CD4-positive, alpha-beta T cell treated with Interleukin-17A for 1 hour (primary cell): ENCODE data around the gene TMEM175.
A peak's percentile ranks its signal among the peaks of the same experiment; 100 is the strongest.
"Not testable (repeated sequence)": the region's sequence is repeated elsewhere in the genome, so short reads cannot be mapped to it uniquely, and the experiment has no call there.

Experiments
- DNase-seq: peaks from one replicate; pipeline ENCODE4 v3.0.0-alpha.2; 2020

The TMEM175 gene

DNA sequence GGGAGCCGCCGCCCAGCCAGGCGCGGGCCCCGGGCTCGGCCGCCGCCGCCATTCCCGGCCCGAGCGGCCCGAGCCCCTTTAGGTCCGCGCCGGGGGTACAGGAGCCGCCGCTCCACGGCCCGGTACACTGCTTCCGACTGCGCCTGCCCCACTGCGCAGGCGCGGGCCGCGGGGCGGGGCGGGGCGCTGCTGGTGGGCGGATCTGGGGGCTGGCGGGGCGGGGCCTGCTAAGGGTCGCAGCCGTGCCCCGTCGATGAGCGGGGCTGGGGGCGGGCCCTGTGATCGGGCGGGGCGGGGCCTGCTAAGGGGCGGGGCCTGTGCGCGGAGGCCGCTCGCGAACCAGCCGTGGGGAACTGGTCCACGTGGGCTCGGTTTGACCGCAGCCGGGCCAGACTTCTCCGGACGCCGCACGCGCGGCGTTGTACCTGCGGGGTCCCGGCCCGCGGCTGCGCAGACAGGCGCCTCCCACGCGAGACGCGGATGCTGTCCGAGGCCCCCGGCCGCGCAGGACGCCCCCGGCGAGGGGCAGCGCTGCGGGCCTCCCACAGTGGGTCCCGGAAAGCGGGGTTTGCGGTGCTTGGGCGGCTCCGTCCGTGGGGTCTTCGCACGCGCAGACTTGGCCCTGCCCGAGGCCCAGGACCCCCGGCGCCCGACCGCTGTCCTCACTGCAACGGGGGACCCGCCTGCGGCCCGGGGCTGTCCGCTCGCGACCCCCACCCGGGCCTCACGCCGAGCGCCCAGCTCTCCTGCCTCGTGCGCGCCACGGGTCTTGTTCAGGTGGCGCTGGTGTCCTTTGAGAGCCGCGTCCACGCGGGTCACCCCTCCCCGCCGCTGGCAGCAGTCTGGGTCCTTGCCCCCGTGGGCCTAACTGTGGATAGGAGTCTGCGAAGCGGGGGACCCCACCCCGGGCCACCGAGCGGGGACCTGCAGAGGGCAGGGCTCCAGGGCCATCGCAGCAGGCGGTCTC lies 41.5 kb downstream of the TMEM175 start, which contains the start of gene DGKQ:
DGKQ (minus strand) TSS at position 139 of the 967 bp plus-strand sequence; CDS start at position 52, 87 bp downstream.
- DNase-seq, result peak; percentile 93

DNA sequence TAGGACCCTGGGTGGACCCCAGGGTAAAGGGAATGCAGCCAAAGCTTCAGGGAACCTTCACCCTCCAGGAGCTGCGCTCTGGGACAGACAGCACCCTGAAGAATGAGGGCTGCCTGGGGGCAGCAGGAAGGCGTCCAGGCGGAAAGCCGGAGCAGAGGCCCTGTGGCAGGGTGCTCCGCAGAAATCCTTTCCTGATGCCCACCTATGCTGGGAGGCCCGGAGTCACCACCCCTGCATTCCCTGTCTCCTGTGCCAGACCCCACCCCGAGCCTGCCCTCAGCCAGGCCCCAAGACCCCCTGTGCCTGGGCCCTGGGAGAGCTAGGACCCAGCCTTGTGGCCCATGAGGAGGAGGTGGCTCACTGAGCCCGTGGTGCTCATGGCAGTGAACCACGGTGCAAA lies 42.4 kb downstream of the TMEM175 start:
- DNase-seq, result no peak

DNA sequence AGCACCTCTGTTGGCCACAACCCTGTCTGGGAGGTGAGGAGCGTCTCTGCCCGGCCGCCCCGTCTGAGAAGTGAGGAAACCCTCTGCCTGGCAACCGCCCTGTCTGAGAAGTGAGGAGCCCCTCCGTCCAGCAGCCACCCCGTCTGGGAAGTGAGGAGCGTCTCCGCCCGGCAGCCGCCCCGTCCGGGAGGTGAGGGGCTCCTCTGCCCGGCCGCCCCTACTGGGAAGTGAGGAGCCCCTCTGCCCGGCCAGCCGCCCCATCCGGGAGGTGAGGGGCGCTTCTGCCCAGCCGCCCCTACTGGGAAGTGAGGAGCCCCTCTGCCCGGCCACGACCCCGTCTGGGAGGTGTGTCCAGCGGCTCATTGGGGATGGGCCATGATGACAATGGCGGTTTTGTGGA lies 43.8 kb downstream of the TMEM175 start:
- DNase-seq, result not testable (repeated sequence)

DNA sequence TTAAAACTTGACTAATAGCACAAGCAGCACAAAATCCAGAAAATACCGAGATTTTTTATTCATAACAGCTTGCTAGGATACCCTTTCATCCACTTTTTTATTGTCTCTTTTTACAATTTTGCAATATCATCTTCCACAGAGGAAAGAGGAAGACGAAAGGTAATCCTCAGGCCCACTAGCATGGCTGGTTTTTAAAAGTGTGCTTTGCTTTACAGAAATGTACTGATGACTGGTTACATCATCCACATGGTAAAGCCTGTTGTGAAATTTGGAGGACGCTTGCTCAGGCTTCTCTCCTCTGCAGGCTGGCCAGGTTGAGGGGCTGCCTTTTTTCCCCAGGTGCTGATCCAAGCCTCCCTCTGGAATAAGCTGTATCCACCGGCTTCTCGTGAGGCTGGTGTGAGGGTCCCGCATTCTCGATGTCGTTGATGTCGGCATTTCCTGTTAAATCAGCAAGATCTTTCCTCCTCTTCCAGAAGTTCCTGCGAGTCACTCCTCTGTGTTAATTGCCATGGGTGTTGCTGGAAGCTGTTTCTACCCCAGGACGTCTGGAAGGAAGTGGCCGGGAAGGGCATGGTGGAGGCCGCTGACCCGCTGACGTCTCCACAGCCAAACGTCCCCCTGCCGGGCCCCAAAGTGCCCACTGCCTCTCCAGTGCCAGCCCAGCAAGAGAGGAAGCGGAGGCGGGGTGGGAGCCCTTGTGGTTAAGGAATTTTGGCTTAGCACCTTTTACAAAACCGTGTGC lies 46.9 kb downstream of the TMEM175 start:
- DNase-seq, result no peak

DNA sequence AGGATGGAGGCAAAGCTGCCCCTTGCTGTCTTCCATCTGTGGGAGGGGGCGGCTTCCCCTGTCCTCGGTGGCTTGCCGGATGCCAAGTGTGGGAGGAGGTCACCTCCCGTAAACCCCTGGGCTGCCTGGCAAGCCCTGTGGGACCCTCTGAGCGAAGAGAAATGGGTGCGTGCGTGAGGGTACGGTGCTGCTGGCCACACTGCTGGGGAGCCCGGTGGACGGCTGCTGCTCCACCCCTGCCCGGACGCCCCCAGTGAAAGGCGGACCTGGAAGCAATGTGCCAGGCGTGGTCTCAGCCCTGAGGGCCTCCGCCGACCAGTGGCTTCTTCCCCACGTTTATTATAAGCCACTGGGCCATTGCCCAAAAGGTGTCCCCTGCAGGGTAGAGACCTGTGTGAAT lies 50.0 kb downstream of the TMEM175 start:
- no peak for DNase-seq

DNA sequence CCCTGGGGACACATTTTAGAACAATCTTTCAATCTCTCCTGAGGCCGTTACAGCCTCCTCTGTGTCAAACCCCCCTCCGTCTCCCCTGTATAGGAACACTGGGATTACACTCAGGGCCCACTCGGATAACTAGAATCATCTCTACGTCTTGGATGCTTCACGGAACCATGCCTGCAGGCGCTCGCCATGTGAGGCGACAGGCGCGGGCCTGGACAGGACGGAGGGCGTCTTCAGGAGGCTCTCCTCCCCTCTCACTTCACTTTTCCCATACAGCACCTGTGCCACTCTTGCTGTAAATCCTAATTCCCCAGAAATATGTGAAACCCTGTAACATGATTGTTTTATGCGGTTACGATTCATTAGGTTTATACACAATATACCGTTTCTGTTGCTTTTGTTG lies 50.6 kb downstream of the TMEM175 start:
- no peak for DNase-seq

DNA sequence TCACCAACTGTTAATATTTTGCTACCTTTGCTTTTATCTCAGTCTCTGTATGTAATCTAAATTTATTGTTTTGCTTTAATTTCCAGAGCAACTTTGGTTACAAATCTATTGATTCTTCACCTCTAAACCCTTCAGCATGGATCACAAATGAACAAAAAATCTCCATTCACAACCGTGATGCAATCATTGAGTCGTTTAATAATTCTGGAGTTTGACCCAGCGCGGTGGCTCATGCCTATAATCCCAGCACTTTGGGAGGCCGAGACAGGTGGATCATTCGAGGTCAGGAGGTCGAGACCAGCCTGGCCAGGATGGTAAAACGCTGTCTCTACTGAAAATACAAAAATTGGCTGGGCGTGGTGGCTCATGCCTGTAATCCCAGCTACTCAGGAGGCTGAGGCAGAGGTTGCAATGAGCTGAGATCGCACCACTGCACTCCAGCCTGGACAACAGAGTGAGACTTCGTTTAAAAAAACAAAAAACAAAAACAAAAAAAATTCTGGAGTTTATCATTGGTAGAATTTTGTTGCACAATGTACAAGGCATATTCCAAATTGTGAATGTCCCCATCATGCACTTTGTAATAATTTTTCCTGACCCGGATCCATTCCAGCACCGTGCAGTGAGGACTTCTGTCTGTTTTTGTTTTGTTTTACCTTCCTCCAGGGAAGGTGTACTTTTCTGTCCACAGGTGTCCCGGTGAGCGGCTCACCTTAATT lies 52.2 kb downstream of the TMEM175 start:
- no peak for DNase-seq

DNA sequence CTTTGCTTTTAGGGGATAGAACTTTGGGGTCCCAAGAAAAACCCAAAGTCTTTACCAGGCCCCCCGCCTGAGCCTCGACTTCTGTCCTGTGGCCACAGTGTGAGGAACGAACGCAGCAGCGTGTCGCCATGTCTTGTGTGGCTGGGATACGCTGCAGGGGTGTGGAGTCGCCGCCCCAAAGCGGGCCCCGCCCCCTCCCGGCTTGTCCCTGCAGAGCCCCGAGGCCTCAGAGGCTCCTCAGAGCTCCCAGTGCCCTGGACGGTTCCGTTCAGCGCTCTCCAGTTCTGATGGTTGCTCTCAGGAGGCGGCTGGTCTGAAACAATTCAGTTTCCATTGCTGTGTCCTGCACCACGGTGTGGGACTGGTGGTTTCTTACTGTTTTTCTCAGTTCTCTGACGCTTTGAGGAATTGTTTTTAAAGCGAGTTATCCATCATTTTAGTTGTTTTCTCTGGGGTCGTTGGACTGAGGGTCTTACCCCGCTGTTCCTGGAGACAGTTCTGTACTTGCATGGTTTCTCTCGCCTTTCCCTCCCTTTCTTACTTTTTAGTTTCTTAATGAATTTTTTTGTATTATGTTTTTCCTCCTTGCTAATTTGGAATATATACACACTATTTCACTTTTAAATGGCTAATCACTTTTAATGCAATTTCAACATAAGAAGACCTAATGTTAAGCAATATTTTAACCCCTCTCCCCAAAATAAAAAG lies 53.0 kb downstream of the TMEM175 start:
- DNase-seq, result peak; percentile 69

DNA sequence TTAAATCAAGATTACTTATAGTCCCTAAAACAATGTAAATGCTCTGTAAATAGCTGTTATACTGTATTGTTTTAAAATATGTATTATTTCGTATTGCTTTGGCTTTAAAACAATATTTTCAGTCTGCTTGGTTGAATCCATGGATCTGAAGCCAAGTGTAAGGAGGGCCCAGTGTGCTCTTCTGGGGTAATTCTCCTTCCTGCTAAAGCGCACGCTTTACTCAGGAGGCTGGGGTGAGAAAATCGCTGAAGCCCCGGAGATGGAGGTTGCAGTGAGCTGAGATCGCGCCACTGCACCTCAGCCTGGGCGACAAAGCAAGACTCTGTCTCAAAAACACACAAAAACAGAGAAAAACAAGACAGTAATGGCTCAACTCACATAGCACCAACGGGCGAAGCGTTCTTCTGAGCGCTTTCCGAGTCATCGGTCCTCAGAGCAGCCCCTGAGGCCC lies 54.2 kb downstream of the TMEM175 start:
- DNase-seq, result no peak

DNA sequence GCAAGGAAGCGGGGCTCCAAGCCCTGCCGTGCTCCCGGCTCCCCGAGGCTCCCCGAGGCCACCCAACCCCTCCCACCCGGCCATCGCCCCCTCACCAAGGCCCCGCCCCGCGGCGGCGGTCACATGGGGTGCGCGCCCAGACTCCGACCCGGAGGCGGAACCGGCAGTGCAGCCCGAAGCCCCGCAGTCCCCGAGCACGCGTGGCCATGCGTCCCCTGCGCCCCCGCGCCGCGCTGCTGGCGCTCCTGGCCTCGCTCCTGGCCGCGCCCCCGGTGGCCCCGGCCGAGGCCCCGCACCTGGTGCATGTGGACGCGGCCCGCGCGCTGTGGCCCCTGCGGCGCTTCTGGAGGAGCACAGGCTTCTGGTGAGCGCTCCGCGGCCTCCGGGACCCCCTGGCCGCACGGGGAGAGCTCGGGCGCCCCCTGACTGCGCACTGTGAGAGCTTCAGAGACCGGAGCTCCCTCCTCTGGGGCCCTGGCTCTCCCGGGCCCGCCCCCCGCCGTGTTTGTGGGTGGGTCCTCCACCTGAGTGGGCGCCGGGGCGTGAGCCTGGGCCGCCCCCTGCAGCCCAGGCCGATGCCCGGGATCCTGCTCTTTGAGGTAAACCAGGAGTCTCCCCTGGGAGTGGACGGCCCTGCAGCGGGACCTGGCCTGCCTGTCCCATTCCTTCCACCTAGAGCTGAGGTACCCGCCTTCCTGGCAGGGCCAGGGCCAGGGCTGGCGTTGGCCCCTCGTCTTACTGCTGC lies 54.8 kb downstream of the TMEM175 start, which contains the start of gene IDUA:
IDUA (plus strand) TSS at position 166 of the 745 bp plus-strand sequence; CDS start at position 207, 41 bp downstream.
- DNase-seq, result peak; percentile 87

DNA sequence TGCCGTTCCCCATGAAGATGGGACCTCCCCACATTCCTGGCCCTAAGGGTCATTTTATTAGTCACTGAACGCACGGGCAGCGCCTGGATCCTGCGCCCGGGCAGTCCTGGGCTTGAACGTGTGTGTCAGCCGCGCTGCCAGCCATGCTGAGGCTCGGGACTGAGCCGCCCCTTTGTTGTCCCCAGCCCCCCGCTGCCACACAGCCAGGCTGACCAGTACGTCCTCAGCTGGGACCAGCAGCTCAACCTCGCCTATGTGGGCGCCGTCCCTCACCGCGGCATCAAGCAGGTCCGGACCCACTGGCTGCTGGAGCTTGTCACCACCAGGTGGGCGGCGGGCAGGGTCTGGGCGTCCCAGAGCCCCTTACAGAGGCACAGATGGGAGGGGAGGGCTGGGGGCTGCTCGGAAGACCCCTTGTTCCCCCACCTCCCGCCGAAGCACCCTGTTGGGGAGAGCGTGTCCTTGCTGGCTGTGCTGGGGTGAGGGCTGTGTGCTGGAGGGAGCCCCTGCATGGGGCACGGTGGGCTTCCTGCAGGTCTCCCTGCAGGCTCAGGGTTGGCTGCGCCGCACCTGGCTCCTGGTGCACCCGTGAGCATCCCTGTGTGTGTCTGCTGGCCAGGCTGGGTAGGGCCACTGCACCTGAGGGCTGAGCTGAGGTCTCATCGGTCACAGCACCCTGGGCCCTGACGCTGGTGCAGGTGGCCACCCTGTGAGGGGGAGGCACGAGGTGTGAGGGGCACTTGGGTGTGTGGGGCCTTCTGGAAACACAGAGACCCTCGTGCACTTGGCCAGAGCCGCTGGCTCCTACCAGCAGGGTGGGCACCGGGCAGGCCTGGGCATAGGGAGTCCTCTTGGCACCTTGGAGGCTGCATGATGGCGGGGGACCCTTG lies 55.6 kb downstream of the TMEM175 start:
- DNase-seq, result no peak

DNA sequence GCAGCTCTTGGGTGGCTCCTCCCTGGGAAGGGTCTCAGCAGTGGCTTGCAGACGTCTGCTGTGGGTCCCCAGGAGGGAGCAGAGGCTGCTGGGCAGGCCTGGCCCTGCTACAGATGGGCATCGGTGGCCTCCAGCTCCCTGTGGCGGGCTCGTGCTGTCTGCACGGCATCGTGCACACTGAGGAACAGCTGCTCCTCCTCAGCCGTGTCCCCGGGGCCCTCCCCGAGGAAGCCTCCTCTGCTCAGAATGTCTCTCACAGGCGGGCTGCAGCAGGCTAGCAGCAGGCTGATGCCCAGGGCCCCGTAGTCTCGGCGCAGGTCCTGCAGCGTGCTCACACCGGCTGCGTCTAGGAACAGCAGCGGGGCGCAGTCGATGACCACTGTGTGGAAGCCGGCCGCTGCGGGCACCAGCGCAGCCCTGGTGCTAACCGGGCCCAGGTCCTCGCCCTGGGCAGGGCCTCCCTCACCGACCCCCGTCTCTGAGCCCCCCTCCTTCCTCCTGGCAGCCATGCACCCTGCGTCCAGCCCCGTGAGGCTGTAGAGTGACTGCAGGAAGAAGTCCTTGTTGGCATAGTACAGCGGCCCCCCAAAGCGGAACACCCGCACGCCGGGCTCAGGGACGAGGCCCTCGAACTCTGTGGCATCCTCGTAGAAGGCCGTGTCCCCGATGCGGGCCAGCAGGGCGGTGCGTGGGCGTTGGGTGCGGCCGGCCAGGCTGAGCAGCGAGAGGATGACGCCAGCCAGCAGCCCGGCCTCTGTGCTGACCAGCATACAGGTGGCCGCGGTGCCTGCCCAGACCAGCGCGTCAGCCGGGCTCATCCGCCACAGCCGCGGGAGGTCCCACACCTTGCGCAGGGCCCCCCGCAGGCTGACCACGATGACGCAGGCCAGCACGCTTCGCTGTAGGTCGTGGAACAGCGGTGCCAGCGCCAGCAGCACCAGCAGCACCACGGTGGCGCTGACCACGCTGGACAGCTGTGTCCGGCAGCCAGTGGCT lies 56.8 kb downstream of the TMEM175 start:
- no peak for DNase-seq

DNA sequence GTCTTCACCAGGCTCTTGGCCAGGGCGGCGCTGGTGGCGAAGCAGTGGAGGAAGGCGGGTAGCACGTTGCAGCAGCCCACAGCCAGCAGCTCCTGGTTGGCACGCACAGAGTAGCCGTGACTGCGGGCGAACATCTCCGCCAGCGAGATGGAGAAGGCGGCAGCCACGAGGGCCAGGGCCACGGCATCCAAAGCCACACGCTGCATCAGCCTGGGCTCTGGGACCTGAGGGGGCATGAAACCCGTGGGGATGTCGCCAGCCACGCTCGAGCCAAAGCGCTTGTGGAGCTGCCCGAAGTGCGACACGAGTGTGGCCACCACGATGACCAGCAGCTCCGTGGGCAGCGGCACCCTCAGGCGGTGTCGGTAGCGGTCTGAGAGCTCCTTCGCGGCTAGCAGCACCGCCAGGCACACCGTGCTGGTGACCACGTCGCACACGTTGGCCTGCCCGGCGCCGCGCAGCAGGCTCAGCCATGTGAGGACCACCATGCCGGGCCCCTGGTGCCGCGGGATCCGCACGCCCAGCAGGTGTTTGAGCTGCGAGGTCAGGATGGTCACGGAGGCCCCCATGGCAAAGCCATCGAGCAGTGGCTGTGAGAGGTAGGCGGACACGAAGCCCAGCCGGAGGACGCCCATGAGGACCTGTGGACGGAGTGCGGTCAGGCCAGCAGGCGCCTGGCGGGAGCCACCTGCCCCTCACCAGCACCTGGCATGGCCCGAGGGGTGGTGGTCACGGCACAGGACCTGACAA lies 57.6 kb downstream of the TMEM175 start:
- DNase-seq, result no peak

DNA sequence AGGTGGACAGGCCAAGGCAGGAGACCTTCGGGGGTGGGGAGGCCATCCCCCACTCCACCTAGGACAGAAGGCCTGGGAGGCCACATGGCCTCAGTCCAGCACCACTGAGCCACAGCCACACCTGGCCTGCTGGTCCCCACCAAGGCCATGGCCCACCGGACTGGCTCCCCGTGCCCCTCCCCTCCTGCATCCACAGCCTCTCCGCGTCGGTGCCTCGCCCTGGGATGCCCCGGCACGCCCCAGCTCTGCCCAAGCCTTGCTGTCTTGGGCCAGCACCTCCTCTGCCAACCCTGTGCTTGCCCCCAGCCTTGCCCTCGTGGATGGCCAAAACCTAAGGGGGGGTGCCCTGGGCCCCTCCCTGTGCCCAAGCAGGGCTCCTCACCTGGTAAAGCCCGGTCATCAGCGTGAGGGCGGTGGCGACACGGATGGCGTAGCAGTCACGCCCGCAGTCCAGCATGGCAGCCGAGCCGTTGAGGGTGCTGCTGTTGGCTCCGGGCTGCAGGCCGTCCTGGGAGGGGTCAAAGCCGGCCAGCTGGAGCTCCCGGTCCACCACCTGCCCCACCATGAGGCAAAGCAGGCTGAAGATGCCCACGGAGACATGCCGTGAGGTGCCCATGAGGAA lies 58.6 kb downstream of the TMEM175 start:
- no peak for DNase-seq

DNA sequence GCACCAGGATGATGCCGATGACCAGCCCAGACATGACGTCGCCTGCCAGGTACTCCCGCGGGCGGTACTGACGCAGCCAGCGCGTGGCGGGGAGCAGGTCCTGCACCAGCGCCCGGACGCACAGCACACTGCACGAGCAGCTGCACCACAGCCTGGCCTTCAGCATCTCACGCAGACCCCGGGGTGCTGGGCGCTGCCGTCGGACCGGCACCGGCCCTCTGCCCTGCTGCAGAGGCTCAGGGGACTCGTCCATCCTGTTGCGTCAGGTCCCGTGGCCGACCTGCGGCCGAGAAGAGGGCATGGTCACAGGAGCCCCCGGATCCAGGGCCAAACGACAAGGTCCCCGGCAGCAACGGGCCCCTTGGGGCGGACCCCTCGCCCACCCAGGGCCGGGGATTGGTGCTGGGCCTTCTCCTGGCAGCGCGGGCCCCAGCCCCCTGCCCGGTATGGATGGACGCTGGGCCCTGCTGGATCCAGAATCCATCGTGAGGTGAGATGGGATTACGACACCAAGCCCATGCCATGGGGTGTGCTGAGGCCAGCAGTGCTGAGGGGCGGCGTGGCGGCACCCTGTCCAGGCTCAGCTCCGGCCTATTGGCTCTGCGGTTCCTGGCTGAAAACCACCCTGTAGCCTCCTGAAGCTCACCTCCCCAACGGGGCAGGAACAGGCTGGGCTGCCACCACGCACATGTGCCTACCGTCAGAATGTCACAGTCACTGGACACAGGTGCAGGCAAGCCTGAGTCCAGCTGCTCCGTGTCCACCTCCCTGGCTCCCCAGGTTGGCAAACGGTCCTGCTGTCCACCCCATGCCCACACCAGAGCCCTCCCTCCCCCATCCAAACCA lies 59.4 kb downstream of the TMEM175 start:
- DNase-seq, result no peak

DNA sequence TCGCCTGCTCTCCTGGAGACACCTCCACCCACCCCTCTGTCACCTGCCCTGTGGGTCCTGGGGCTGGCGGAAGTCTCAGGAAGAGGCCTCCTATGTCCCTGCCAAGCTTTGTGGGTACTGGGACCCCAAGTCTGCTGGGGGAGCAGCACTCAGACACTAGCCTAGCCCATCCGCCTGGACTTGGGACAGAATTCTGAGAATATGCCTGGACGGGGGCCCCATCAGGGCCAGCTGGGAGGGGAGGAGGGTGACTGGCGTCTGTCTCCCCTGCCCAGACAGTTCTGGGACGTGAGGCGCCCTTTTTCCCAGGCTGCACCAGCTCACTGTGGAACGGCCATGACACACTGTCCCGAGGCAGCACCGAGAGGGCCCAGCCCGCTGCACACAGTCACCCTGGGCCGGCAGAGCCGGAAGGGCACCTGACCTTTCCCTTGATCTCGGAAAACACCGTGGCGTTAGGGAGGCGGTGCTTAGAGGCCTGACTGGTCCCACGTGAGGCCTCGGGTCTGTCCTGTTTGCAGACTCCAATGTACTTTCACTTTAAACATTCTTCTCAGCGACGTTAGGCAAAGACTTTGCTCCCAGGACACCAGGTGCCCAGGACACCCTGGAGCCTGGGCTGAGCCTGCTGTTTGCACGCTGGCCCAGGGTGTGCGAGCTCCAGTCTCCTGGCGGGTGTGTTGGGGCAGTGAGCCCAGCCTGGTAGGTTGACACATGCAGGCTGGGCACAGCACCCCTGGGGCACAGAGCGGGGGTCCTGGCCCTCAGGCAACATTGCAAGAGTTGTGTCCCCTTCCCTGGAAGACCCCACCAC lies 60.2 kb downstream of the TMEM175 start:
- DNase-seq, result no peak
